HepG2 (cell line): ENCODE data around the gene AFDN.

ENCODE experiments used
- CTCF ChIP-seq: sonication (generic); formaldehyde crosslinking; IDR thresholded peaks from 2 replicates; pipeline ENCODE4 v1.5.0; 2020; ENCODE audit warnings: mild to moderate bottlenecking, missing genetic modification reagents, moderate library complexity
- FOXM1 ChIP-seq: sonication (generic); formaldehyde crosslinking; IDR thresholded peaks from 2 replicates; pipeline ENCODE4 v1.5.0; 2020; ENCODE audit warnings: missing genetic modification reagents
- IRF2 ChIP-seq: IDR thresholded peaks from 2 replicates; pipeline ENCODE4 v1.6.1; 2018; ENCODE audit warnings: missing genetic modification reagents, missing compliant biosample characterization
- NCOA2 ChIP-seq: sonication (generic); formaldehyde crosslinking; IDR thresholded peaks from 2 replicates; pipeline ENCODE4 v1.8.0; 2022; ENCODE audit warnings: inconsistent platforms
- REL ChIP-seq: sonication (generic); formaldehyde crosslinking; conservative IDR thresholded peaks from 2 replicates; pipeline ENCODE4 v1.8.0; 2022; ENCODE audit warnings: mild to moderate bottlenecking, missing genetic modification reagents, moderate library complexity
- RNF219 ChIP-seq: sonication (generic); formaldehyde crosslinking; IDR thresholded peaks from 2 replicates; pipeline ENCODE4 v1.5.0; 2020; ENCODE audit warnings: mild to moderate bottlenecking, missing genetic modification reagents
- ZBTB43 ChIP-seq: sonication (generic); formaldehyde crosslinking; conservative IDR thresholded peaks from 2 replicates; pipeline ENCODE4 v1.4.0; 2020; ENCODE audit warnings: missing genetic modification reagents
- ZC3H13 ChIP-seq: sonication (generic); formaldehyde crosslinking; IDR thresholded peaks from 2 replicates; pipeline ENCODE4 v1.8.1; 2023; ENCODE audit warnings: mild to moderate bottlenecking, missing genetic modification reagents, moderate library complexity
- ZNF263 ChIP-seq: sonication (generic); formaldehyde crosslinking; IDR thresholded peaks from 2 replicates; pipeline ENCODE4 v1.4.0; 2020; ENCODE audit warnings: missing genetic modification reagents
- ZNF550 ChIP-seq: sonication (generic); formaldehyde crosslinking; IDR thresholded peaks from 2 replicates; pipeline ENCODE4 v1.4.0; 2020; ENCODE audit warnings: mild to moderate bottlenecking, missing genetic modification reagents, borderline replicate concordance
- ZNF563 ChIP-seq: sonication (generic); formaldehyde crosslinking; IDR thresholded peaks from 2 replicates; pipeline ENCODE4 v1.8.0; 2022; ENCODE audit warnings: mild to moderate bottlenecking, moderate library complexity, missing genetic modification reagents
- ZNF577 ChIP-seq: sonication (generic); formaldehyde crosslinking; IDR thresholded peaks from 2 replicates; pipeline ENCODE4 v1.4.0; 2020; ENCODE audit warnings: mild to moderate bottlenecking, low read depth, missing genetic modification reagents, borderline replicate concordance

GRCh38 chr6:167819576-167819975 is 7.1 kb upstream of the AFDN start:
- TF ChIP-seq IRF2 (CRISPR knock-in tag) (no peak), CTCF (no peak), ZNF577 (CRISPR knock-in tag) (no peak), RNF219 (no peak), FOXM1 (no peak), NCOA2 (CRISPR knock-in tag) (no peak), ZC3H13 (CRISPR knock-in tag) (no peak), ZBTB43 (CRISPR knock-in tag) (no peak), ZNF263 (CRISPR knock-in tag) (no peak), ZNF550 (CRISPR knock-in tag) (no peak), REL (no peak), ZNF563 (no peak)
